KMS-11 (cell line): Measurements from ENCODE around the gene RMP24.

Experiments used
- H2AFZ ChIP-seq: fragments of 200-600 bp; sonication (generic); 2 replicates; pipeline ENCODE4 v1.6.1; 2016; ENCODE audit warnings: antibody characterized with exemption, mixed run types, low read depth
- H3K27ac ChIP-seq: fragments of 200-600 bp; sonication (generic); 2 replicates; pipeline ENCODE4 v1.6.1; 2016; ENCODE audit warnings: mild to moderate bottlenecking, mixed run types
- H3K27me3 ChIP-seq: fragments of 200-600 bp; sonication (generic); 2 replicates; pipeline ENCODE4 v1.6.1; 2017; ENCODE audit warnings: mild to moderate bottlenecking, low read depth, mixed run types, moderate library complexity; ENCODE audit not compliant: insufficient read depth
- H3K36me3 ChIP-seq: fragments of 200-600 bp; sonication (generic); 2 replicates; pipeline ENCODE4 v1.6.1; 2017; ENCODE audit warnings: mild to moderate bottlenecking, mixed run types; ENCODE audit not compliant: insufficient read depth
- H3K4me1 ChIP-seq: fragments of 200-600 bp; sonication (generic); 2 replicates; pipeline ENCODE4 v1.6.1; 2016; ENCODE audit warnings: mild to moderate bottlenecking, low read depth, mixed run types; ENCODE audit not compliant: poor library complexity, severe bottlenecking
- H3K4me2 ChIP-seq: fragments of 200-600 bp; sonication (generic); 2 replicates; pipeline ENCODE4 v1.7.0; 2016; ENCODE audit warnings: mild to moderate bottlenecking, mixed run types
- H3K4me3 ChIP-seq: fragments of 200-600 bp; sonication (generic); IDR thresholded peaks from 2 replicates; pipeline ENCODE4 v1.6.1; 2017; ENCODE audit warnings: low read depth, low read length, mixed read lengths; ENCODE audit not compliant: insufficient read depth
- H3K79me2 ChIP-seq: fragments of 200-600 bp; sonication (generic); 2 replicates; pipeline ENCODE4 v1.6.1; 2016; ENCODE audit warnings: low read depth, mixed run types; ENCODE audit not compliant: insufficient read depth
- H3K9ac ChIP-seq: fragments of 200-600 bp; sonication (generic); 2 replicates; pipeline ENCODE4 v1.6.1; 2016; ENCODE audit warnings: mild to moderate bottlenecking, mixed run types
- H4K20me1 ChIP-seq: fragments of 200-600 bp; sonication (generic); 2 replicates; pipeline ENCODE4 v1.6.1; 2016; ENCODE audit warnings: mild to moderate bottlenecking, mixed run types; ENCODE audit not compliant: insufficient read depth
- CTCF ChIP-seq: fragments of 200-600 bp; sonication (generic); conservative IDR thresholded peaks from 2 replicates; pipeline ENCODE4 v1.6.1; 2017; ENCODE audit warnings: low read depth, mild to moderate bottlenecking, antibody characterized with exemption, low read length, moderate library complexity, mixed read lengths

The RMP24 gene

GRCh38 chr18:36006997-36007396, 34.5 kb downstream of the RMP24 start:
- Histone ChIP-seq H3K9ac (no peak overlapping the region), H3K4me2 (no peak overlapping the region), H3K79me2 (no peaks in the 10 kb centered on the region), H3K4me1 (no peaks in the 10 kb centered on the region), H3K27ac (no peak overlapping the region), H2AFZ (no peak overlapping the region), H3K4me3 (no peak overlapping the region), H4K20me1 (no peaks in the 10 kb centered on the region), H3K36me3 (no peaks in the 10 kb centered on the region), H3K27me3 (no peaks in the 10 kb centered on the region)
- TF ChIP-seq CTCF, result no peak

- H3K9ac ChIP-seq, result no peak overlapping the region
- no peaks in the 10 kb centered on the region for H3K36me3 ChIP-seq
- H2AFZ ChIP-seq, result no peak overlapping the region
- no peak overlapping the region for H3K4me2 ChIP-seq
- no peaks in the 10 kb centered on the region for H4K20me1 ChIP-seq
- H3K4me1 ChIP-seq, result no peaks in the 10 kb centered on the region
- no peak overlapping the region for H3K27ac ChIP-seq
- TF ChIP-seq CTCF, result no peak
- no peaks in the 10 kb centered on the region for H3K27me3 ChIP-seq
- H3K79me2 ChIP-seq, result no peaks in the 10 kb centered on the region
- H3K4me3 ChIP-seq, result no peak overlapping the region
Measured at GRCh38 chr18:36009214-36009613, 36.7 kb downstream of the RMP24 start.

GRCh38 chr18:36012891-36013290, 40.4 kb downstream of the RMP24 start:
- Histone ChIP-seq H3K4me2 (no peak overlapping the region), H3K79me2 (no peaks in the 10 kb centered on the region), H3K27ac (no peak overlapping the region), H3K36me3 (no peaks in the 10 kb centered on the region), H4K20me1 (no peaks in the 10 kb centered on the region), H3K4me1 (no peaks in the 10 kb centered on the region), H3K9ac (no peak overlapping the region), H3K4me3 (no peak overlapping the region), H2AFZ (no peak overlapping the region), H3K27me3 (no peaks in the 10 kb centered on the region)
- no peak for TF ChIP-seq CTCF

- H4K20me1 ChIP-seq, result no peaks in the 10 kb centered on the region
- H3K9ac ChIP-seq, result no peak overlapping the region
- no peaks in the 10 kb centered on the region for H3K4me1 ChIP-seq
- no peak overlapping the region for H3K4me3 ChIP-seq
- no peak for TF ChIP-seq CTCF
- no peaks in the 10 kb centered on the region for H3K79me2 ChIP-seq
- H3K4me2 ChIP-seq, result no peak overlapping the region
- no peak overlapping the region for H2AFZ ChIP-seq
- H3K36me3 ChIP-seq, result no peaks in the 10 kb centered on the region
- no peak overlapping the region for H3K27ac ChIP-seq
- H3K27me3 ChIP-seq, result no peaks in the 10 kb centered on the region
Measured at GRCh38 chr18:36015629-36016028, 43.1 kb downstream of the RMP24 start.

- Histone ChIP-seq H3K27ac (no peak overlapping the region), H2AFZ (no peak overlapping the region), H3K27me3 (no peaks in the 10 kb centered on the region), H4K20me1 (no peaks in the 10 kb centered on the region), H3K4me1 (no peaks in the 10 kb centered on the region), H3K36me3 (no peaks in the 10 kb centered on the region), H3K9ac (no peak overlapping the region), H3K79me2 (no peaks in the 10 kb centered on the region), H3K4me2 (no peak overlapping the region), H3K4me3 (no peak overlapping the region)
- no peak for TF ChIP-seq CTCF
Measured at GRCh38 chr18:36017232-36017631, 44.8 kb downstream of the RMP24 start.
